Spleen (tissue), 7 donors: ENCODE measurements around the gene MYOM3.

Source experiments
- POLR2A ChIP-seq, 3 donors: fragments of 450-650 bp; IDR thresholded peaks; one replicate each; pipeline ENCODE4 v1.5.1; 2017; ENCODE audit warnings: antibody characterized with exemption in 3 of 3, mild to moderate bottlenecking in 1 of 3
- TF ChIP-seq, protein P1 (sequence below), 11 experiments: fragments of 200-600 bp in 7 of 11; fragments of 450-650 bp in 4 of 11; sonication (generic) in 4 of 11; IDR thresholded peaks in 8 of 11; conservative IDR thresholded peaks in 3 of 11; 1 replicate in 7 of 11; 2 replicates in 4 of 11; pipeline versions ENCODE4 v1.4.0 to v1.8.0; 2016 to 2021; ENCODE audit warnings: antibody characterized with exemption in 11 of 11, inconsistent platforms in 4 of 11, mild to moderate bottlenecking in 1 of 11
- donor health status: DM: no; HTN: no; CAD: no; lungs with moderate emphysema.
- donor health status: DM: no; HTN: no; CAD: no.
- donor health status: DM: no; HTN: no; CAD: no.

DNA sequence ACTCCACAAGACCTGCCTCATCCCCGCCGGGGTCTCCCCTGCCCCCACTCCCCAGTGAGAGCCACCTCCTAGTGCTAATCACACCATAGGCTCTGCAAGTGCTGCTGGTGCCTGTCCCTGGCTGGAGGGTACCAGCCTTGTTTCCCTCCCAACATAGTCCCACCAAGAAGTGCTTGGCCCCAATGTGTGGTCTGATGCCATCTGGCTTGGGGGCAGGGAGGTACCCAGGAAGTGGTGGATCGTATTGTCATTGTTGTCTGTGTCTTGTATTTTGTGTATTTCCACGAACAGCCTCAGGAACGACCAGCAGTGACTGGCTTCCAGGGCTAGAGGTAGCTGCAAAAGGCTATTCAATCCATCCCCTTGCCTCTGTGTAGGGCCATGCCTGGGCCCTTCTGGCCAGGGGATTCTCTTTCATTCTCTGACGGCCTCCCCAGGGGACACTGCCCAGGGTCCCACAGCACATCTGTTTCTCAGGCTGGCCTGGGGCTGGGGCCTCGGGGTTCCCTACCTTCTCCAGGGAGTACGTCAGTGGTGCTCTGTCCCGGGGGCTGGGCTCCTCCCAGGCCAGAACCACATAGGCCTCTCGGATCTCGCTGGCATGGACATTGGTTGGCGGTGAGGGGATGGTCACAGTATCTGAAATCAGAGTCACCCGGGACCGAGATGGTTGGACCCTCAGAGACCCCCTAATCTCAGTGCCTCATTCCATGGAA lies 22.8 kb downstream of the MYOM3 start:
- TF ChIP-seq, protein P1, sequence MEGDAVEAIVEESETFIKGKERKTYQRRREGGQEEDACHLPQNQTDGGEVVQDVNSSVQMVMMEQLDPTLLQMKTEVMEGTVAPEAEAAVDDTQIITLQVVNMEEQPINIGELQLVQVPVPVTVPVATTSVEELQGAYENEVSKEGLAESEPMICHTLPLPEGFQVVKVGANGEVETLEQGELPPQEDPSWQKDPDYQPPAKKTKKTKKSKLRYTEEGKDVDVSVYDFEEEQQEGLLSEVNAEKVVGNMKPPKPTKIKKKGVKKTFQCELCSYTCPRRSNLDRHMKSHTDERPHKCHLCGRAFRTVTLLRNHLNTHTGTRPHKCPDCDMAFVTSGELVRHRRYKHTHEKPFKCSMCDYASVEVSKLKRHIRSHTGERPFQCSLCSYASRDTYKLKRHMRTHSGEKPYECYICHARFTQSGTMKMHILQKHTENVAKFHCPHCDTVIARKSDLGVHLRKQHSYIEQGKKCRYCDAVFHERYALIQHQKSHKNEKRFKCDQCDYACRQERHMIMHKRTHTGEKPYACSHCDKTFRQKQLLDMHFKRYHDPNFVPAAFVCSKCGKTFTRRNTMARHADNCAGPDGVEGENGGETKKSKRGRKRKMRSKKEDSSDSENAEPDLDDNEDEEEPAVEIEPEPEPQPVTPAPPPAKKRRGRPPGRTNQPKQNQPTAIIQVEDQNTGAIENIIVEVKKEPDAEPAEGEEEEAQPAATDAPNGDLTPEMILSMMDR (IDR thresholded peaks at IDR 0.05 in 8 of 11, conservative IDR thresholded peaks at IDR 0.05 in 3 of 11), result no peak
- no peak for TF ChIP-seq POLR2A (IDR thresholded peaks at IDR 0.05)
